Subcutaneous adipose tissue (tissue), 4 donors: ENCODE data around the gene LAMP2. TPM values are rescaled to one million over a fixed set of nuclear protein-coding genes. Genes with fewer than 3 reads are reported as not detected.

ENCODE experiments used
- total RNA-seq, 4 donors: library from RNA; depleted of rRNA; stranded (reverse); fragments of >200 nt; gene quantifications; one replicate each; pipeline ENCODE4 v1.1.0, GENCODE V29; 2016
- TF ChIP-seq, protein P1 (sequence below): fragments of 450-650 bp; IDR thresholded peaks from one replicate; pipeline ENCODE4 v1.5.1; 2016; ENCODE audit warnings: low read depth, mild to moderate bottlenecking, control low read depth, antibody characterized with exemption, moderate library complexity

Gene LAMP2
- total RNA-seq, 4 donors from 2014 or later, result 67.3 to 224 (median 130) TPM

GRCh38 chrX:120453985-120454384, 15.1 kb downstream of the LAMP2 start:
- TF ChIP-seq, protein P1, sequence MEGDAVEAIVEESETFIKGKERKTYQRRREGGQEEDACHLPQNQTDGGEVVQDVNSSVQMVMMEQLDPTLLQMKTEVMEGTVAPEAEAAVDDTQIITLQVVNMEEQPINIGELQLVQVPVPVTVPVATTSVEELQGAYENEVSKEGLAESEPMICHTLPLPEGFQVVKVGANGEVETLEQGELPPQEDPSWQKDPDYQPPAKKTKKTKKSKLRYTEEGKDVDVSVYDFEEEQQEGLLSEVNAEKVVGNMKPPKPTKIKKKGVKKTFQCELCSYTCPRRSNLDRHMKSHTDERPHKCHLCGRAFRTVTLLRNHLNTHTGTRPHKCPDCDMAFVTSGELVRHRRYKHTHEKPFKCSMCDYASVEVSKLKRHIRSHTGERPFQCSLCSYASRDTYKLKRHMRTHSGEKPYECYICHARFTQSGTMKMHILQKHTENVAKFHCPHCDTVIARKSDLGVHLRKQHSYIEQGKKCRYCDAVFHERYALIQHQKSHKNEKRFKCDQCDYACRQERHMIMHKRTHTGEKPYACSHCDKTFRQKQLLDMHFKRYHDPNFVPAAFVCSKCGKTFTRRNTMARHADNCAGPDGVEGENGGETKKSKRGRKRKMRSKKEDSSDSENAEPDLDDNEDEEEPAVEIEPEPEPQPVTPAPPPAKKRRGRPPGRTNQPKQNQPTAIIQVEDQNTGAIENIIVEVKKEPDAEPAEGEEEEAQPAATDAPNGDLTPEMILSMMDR, result no peak

DNA sequence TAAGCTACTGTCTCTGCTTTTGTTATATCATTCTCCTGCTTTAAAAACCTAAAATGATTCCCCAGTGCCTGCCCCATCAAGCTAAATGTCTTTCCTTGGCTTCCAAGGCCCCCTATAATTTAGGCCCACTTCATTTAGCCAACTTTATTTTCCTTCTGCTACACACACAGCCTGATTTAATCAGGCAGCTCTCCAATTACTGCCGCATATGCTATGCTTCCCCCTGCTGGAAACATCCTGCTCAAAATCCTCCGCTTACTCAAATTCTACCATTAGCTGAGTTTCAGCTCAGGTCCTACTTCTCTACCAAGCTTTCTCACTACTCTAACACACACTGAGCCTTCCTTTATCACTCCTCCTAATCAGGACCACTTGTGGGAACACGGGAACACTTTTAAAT, 17.0 kb downstream of the LAMP2 start:
- TF ChIP-seq, protein P1, result no peak

GRCh38 chrX:120450163-120450562, 18.9 kb downstream of the LAMP2 start:
- TF ChIP-seq, protein P1, result no peak

DNA sequence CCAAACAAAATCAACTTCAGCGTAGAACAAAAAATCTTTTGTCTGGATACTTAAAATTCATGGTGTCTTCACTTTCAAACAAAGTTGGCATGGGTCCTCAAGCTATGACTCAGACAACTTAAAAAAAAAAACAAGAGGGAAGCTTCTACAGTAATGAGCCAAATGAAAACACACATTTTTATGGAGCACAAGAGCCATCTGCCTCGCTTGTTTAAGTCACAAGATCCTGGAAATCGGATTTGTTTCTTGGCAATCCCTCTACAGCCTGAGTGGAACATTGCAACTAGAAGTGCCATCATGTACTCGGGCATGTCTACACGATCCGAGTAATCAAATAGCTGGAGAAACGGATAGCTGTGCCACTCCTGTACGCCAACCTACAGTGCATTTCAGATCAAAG, 22.6 kb downstream of the LAMP2 start:
- TF ChIP-seq, protein P1, result no peak

- TF ChIP-seq, protein P1, result no peak
Measured at GRCh38 chrX:120439921-120440320, 29.2 kb downstream of the LAMP2 start.

DNA sequence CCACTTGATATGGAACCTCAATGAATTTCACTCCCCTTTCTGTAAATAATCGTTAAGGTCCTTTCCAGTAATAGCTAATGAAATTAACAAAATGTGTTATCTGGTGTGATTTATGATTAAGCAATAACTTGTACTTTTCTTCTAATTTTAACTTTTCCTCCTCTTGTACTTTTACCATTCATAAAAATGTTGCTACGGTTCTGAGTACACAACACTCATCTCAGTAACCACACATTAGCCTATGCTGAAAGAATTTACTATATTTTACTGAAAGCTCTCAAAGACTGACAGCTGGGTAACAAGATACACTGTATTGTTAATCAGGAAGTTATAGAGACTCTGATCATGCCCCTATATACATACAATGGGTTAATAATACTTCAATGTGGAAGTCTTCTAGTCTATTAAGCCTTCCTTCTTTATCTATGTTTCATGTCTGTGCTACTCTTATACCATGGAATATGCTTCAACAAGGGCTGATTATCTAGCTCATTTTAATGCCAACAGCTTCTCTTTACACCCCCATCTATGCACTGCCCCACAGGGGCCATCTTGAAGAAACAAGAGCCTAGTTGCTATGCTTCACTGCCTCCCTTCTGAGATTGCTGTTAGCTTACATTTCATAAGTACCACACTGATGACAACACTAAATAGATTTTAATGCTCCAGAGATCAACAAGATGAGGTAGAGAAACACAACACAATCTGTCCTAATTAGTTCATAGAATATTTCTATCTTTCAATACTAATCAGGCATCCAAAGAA, 39.1 kb downstream of the LAMP2 start:
- TF ChIP-seq, protein P1, result no peak

- TF ChIP-seq, protein P1, result no peak
Measured at GRCh38 chrX:120428309-120428708, 40.8 kb downstream of the LAMP2 start.
